ENCODE data around the gene PMS1. TPM values are rescaled to one million over a fixed set of nuclear protein-coding genes. Genes with fewer than 3 reads are reported as not detected.

The PMS1 gene
- total and polyA plus RNA-seq, 9 of the 15 experiments (the other 6 are each of a cell fraction or from before 2014, with no cell fraction given), result 14.5 to 29.8 (median 24.7) TPM

GRCh38 chr2:189848276-189848675, 64.0 kb downstream of the PMS1 start:
- DNase-seq (ENCODE audit: extremely low read depth in 1 of 4, low spot score in 3 of 4), result no peak
- ChIA-PET CTCF (ENCODE audit: low intra/inter-chr PET ratio) (no interaction called here), POLR2A (interaction anchor here (1.1 kb wide), 1 partner anchor 10 kb away, joined by 4 read pairs; no protein-coding TSS in a partner anchor)
- Histone ChIP-seq H3K27me3 (ENCODE audit: control insufficient read depth in 2 of 2, insufficient read depth in 2 of 2, low read length in 2 of 2) (no peaks in the 10 kb centered on the region), H3K9me1 (ENCODE audit: control insufficient read depth, insufficient read depth, low read length) (no peaks in the 10 kb centered on the region), H3K27ac (ENCODE audit: extremely low read depth, low read depth, low read length) (no peak overlapping the region), H3K4me1 (replicated peaks in 1 of 2; ENCODE audit: control insufficient read depth in 2 of 2, insufficient read depth in 2 of 2, low read length in 2 of 2) (no peaks in the 10 kb centered on the region), H3K9ac (ENCODE audit: insufficient read depth in 1 of 2, low read depth in 2 of 2, low read length in 2 of 2) (no peak overlapping the region), H4K20me1 (replicated peaks; ENCODE audit: control insufficient read depth, insufficient read depth, low read length) (no peaks in the 10 kb centered on the region), H3K4me3 (no peak overlapping the region), H2AFZ (ENCODE audit: low read depth, low read length) (no peak overlapping the region), H3K9me3 (replicated peaks; ENCODE audit: control insufficient read depth, insufficient read depth, low read depth, low read length) (no peaks in the 10 kb centered on the region), H3K79me2 (ENCODE audit: control insufficient read depth, insufficient read depth, low read length) (no peaks in the 10 kb centered on the region), H3K4me2 (ENCODE audit: insufficient read depth, low read length) (no peak overlapping the region), H3K36me3 (ENCODE audit: control insufficient read depth, insufficient read depth, low read length) (peaks cover 31% of the 10 kb centered on the region; the same call in 1 of the 3 replicates)
- 38% methylated on average over 2 of the region's 2 CpGs for WGBS (ENCODE audit: insufficient coverage, low coverage, missing lambda C conversion rate)
- intact Hi-C loops (cut with micrococcal nuclease), result no loop called here
- in situ Hi-C loops (cut with MboI), result no loop called here
- TF ChIP-seq ZNF324 (CRISPR knock-in tag; IDR thresholded peaks at IDR 0.05) (no peak), ZNF444 (CRISPR knock-in tag; IDR thresholded peaks at IDR 0.05) (no peak), CBX8 (IDR thresholded peaks at IDR 0.05; ENCODE audit: borderline replicate concordance, extremely low read depth, low read depth, low read length, poor library complexity, severe bottlenecking) (no peak), SUPT5H (IDR thresholded peaks at IDR 0.05) (no peak), SETDB1 (IDR thresholded peaks at IDR 0.05; ENCODE audit: low read length) (no peak), BRF2 (IDR thresholded peaks at IDR 0.05; ENCODE audit: borderline replicate concordance, insufficient read depth, insufficient read length) (no peak)
- FAIRE-seq, result no peak
- ATAC-seq, result no peak
- BruUV-seq (replicated peaks), result no TSS peak
